ENCODE measurements around the gene MICU1. TPM values are rescaled to one million over a fixed set of nuclear protein-coding genes. Genes with fewer than 3 reads are reported as not detected.
"Not testable (repeated sequence)": the region's sequence is repeated elsewhere in the genome, so short reads cannot be mapped to it uniquely, and the experiment has no call there.

The MICU1 gene
- total RNA-seq, 1 donor from 2014 or later: 29.2 TPM

DNA sequence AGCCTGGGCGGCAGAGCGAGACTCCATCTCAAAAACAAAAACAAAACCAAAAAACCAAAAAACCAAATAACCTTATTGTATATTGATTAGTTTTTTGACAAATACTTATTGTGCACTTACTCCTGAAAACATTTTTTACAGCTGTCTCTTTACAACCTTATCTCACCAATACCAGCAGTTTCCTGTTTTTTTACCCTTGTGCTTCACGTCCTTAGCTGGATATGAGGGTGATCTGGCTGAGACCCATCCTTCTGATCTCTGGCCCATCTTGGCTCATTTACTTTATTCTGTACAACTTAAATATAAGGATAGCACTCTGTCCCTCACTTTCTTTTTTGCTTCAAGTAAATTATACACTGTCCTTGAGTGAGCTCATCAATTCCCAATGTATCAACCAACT is 166.6 kb downstream of the MICU1 start:
- intact Hi-C loops (cut with DNase I): no loop called here
- H3K27ac ChIP-seq: no peak overlapping the region

DNA sequence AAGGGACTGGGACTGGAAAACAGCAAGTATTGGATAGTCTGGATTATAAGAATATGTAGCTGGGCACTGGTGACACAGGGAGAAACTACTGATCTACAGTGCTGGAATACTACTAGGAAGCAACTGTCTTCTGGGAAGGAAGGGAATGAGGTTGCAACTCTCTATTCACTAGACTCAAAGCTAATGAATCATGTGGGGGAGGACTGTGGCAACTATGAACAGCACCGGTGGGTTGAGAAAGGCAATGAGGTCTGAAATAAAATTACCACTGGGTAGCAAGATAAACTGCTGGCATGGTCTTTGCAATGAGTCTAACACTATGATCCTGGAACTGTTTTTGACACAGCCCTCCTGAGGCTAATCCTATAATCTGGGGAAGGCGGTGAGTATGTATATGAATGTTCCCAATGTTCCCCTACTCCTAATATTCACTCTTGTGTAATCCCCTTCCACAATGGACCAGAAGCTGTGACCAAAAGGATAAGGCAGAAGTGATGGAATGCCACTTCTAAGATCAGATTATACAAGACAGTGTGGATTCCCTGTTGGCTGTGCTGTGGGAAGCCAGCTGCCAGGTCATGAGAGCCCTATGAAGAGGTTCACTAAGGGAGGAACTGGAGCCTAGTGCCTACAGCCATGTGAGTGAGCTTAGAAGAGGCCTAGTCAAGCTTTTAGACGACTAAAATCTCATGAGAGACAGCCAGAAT is 169.8 kb downstream of the MICU1 start:
- DNase-seq (ENCODE audit: extremely low spot score in 2 of 2): no peak
- Histone ChIP-seq H3K4me3 (no peak overlapping the region), H3K27ac (no peak overlapping the region), H3K36me3 (no peaks in the 10 kb centered on the region), H3K9me3 (no peaks in the 10 kb centered on the region), H3K4me1 (no peaks in the 10 kb centered on the region), H3K27me3 (no peaks in the 10 kb centered on the region)
- intact Hi-C loops (cut with DNase I): no loop called here
- TF ChIP-seq, protein P1, sequence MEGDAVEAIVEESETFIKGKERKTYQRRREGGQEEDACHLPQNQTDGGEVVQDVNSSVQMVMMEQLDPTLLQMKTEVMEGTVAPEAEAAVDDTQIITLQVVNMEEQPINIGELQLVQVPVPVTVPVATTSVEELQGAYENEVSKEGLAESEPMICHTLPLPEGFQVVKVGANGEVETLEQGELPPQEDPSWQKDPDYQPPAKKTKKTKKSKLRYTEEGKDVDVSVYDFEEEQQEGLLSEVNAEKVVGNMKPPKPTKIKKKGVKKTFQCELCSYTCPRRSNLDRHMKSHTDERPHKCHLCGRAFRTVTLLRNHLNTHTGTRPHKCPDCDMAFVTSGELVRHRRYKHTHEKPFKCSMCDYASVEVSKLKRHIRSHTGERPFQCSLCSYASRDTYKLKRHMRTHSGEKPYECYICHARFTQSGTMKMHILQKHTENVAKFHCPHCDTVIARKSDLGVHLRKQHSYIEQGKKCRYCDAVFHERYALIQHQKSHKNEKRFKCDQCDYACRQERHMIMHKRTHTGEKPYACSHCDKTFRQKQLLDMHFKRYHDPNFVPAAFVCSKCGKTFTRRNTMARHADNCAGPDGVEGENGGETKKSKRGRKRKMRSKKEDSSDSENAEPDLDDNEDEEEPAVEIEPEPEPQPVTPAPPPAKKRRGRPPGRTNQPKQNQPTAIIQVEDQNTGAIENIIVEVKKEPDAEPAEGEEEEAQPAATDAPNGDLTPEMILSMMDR (IDR thresholded peaks at IDR 0.05): no peak
- TF ChIP-seq POLR2A (IDR thresholded peaks at IDR 0.05) (no peak), POLR2AphosphoS5 (IDR thresholded peaks at IDR 0.05; ENCODE audit: insufficient read depth in 1 of 2, low read depth in 1 of 2) (no peak)

More for the DNA sequence above, 166.6 kb downstream of the MICU1 start:
- Histone ChIP-seq H3K27me3 (no peaks in the 10 kb centered on the region), H3K36me3 (no peaks in the 10 kb centered on the region), H3K4me1 (no peaks in the 10 kb centered on the region), H3K4me3 (no peak overlapping the region), H3K9me3 (no peaks in the 10 kb centered on the region)
- TF ChIP-seq POLR2AphosphoS5 (IDR thresholded peaks at IDR 0.05; ENCODE audit: insufficient read depth in 1 of 2, low read depth in 1 of 2): no peak
- TF ChIP-seq, protein P1 (IDR thresholded peaks at IDR 0.05): no peak
- TF ChIP-seq POLR2A (IDR thresholded peaks at IDR 0.05): no peak
- DNase-seq (ENCODE audit: extremely low spot score in 2 of 2): no peak

DNA sequence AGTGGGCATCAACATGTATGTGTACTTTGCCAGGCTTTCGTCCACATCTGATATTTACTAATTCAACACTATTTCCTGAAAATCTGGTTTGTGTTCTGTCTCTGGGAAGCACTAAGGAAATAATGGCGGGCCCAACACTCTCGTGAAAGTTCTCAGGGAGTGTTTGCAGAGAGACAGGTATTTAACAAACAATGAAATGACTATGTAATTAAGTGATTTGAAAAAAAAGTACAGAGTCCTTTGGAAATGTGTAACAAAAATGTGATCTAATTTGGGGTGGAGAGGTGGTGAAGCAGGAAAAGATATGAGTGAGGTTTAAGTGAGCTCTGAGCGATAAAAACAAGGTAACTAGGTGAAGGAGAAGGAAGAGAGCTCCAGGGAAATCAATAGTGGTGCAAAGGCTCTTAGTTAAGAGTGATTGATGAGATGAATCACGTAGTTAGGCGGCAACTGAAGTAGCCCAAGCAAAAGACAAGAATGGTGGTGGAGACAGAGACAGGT is 175.9 kb downstream of the MICU1 start:
- DNase-seq (ENCODE audit: extremely low spot score in 2 of 2): no peak
- H3K27ac ChIP-seq: no peak overlapping the region

DNA sequence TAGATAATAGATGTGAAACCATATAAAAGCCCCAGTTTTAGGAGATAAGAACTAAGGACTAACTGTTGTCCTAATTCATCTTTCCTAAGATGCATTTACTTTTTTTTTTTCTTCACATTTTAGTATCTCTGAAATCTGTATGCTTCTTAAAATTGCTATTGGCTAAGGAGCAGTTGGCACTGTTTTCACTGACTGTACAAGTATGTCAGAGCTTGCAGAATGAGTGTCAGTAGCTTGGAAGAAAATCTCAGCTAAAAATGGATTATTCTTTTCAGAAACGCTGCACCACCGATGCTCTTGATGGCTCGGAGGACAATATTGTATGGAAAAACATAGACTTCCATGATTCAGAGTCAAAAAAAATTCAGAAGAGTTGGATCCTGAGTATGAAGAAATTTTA is 180.0 kb downstream of the MICU1 start:
- Histone ChIP-seq H3K9me3 (no peaks in the 10 kb centered on the region), H3K4me3 (no peak overlapping the region), H3K27ac (no peak overlapping the region), H3K36me3 (no peaks in the 10 kb centered on the region), H3K4me1 (no peaks in the 10 kb centered on the region), H3K27me3 (no peaks in the 10 kb centered on the region)
- TF ChIP-seq POLR2AphosphoS5 (IDR thresholded peaks at IDR 0.05; ENCODE audit: insufficient read depth in 1 of 2, low read depth in 1 of 2) (no peak), POLR2A (IDR thresholded peaks at IDR 0.05) (no peak)
- TF ChIP-seq, protein P1 (IDR thresholded peaks at IDR 0.05): no peak
- intact Hi-C loops (cut with DNase I): no loop called here
- DNase-seq (ENCODE audit: extremely low spot score in 2 of 2): no peak

More for the DNA sequence above, 175.9 kb downstream of the MICU1 start:
- no peaks in the 10 kb centered on the region for H3K27me3 ChIP-seq
- no peak overlapping the region for H3K4me3 ChIP-seq
- no peaks in the 10 kb centered on the region for H3K36me3 ChIP-seq
- no peak for TF ChIP-seq POLR2A (IDR thresholded peaks at IDR 0.05)
- TF ChIP-seq POLR2AphosphoS5 (IDR thresholded peaks at IDR 0.05; ENCODE audit: insufficient read depth in 1 of 2, low read depth in 1 of 2): no peak
- TF ChIP-seq, protein P1 (IDR thresholded peaks at IDR 0.05): no peak
- no peaks in the 10 kb centered on the region for H3K9me3 ChIP-seq
- no peaks in the 10 kb centered on the region for H3K4me1 ChIP-seq
- intact Hi-C loops (cut with DNase I): no loop called here

DNA sequence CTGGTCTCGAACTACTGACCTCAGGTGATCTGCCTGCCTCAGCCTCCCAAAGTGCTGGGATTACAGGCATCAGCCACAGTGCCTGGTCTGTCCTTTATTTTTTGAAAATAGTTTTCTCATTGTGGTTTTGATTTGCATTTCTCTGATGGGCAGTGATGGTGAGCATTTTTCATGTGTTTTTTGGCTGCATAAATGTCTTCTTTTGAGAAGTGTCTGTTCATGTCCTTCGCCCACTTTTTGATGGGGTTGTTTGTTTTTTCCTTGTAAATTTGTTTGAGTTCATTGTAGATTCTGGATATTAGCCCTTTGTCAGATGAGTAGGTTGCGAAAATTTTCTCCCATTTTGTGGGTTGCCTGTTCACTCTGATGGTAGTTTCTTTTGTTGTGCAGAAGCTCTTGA is 182.9 kb downstream of the MICU1 start:
- intact Hi-C loops (cut with DNase I): not testable (repeated sequence)

More for the DNA sequence above, 182.9 kb downstream of the MICU1 start:
- not testable (repeated sequence) for H3K36me3 ChIP-seq; H3K27me3 ChIP-seq; H3K4me1 ChIP-seq; H3K4me3 ChIP-seq; H3K27ac ChIP-seq; DNase-seq (ENCODE audit: extremely low spot score in 2 of 2); H3K9me3 ChIP-seq
